B cell (primary cell): Measurements from ENCODE around the gene OLFML2B. TPM values are rescaled to one million over a fixed set of nuclear protein-coding genes. Genes with fewer than 3 reads are reported as not detected.

ENCODE experiments used
- ATAC-seq: fragments of 200-7000 bp; cut with Tn5 transposase; one replicate; pipeline ENCODE4 v1.10.0; 2021; ENCODE audit warnings: low read depth, mild to moderate bottlenecking, moderate number of reproducible peaks, moderate library complexity
- CTCF ChIA-PET: fragments of 350-600 bp; sonication (Branson Sonifier 250); formaldehyde crosslinking; loops from one replicate; lab custom pipeline; 2021; ENCODE audit warnings: antibody characterized with exemption, inconsistent platforms; lab: Charles Lee
- POLR2A ChIA-PET: fragments of 350-600 bp; sonication (Branson Sonifier 250); formaldehyde crosslinking; loops from one replicate; lab custom pipeline; 2021; ENCODE audit warnings: antibody characterized with exemption; lab: Charles Lee
- DNase-seq: peaks from one replicate; pipeline ENCODE4 v3.0.0; 2013
- H2AFZ ChIP-seq: 2 replicates; pipeline ENCODE4 v1.6.1; 2012; ENCODE audit warnings: mild to moderate bottlenecking, low read depth, low read length; ENCODE audit not compliant: insufficient read depth, poor library complexity, severe bottlenecking
- H3K27ac ChIP-seq, 2 donors: 1 replicate in 1 of 2; 2 replicates in 1 of 2; pipeline ENCODE4 v1.5.1; 2012 to 2013; ENCODE audit warnings: low read length in 2 of 2, mild to moderate bottlenecking in 2 of 2, moderate library complexity in 1 of 2
- H3K27me3 ChIP-seq, 4 experiments: fragments of 200-600 bp in 1 of 4; sonication (generic) in 1 of 4; replicated peaks in 1 of 4; 1 replicate in 2 of 4; 2 replicates in 2 of 4; pipeline versions ENCODE4 v1.6.1 to v1.7.0; 2013 to 2016; ENCODE audit warnings: low read length in 3 of 4, mild to moderate bottlenecking in 2 of 4, mixed read lengths in 1 of 4, moderate library complexity in 1 of 4; ENCODE audit not compliant: insufficient read depth in 4 of 4, control insufficient read depth in 3 of 4; ENCODE audit errors: control extremely low read depth in 1 of 4
- H3K36me3 ChIP-seq, 2 experiments: replicated peaks in 1 of 2; 1 replicate in 1 of 2; 2 replicates in 1 of 2; pipeline versions ENCODE4 v1.6.1 to v1.7.1; 2013; ENCODE audit warnings: low read length in 1 of 2; ENCODE audit not compliant: insufficient read depth in 2 of 2, control insufficient read depth in 1 of 2; ENCODE audit errors: control extremely low read depth in 1 of 2, extremely low read depth in 1 of 2
- H3K4me1 ChIP-seq, 2 donors: fragments of 200-600 bp in 1 of 2; sonication (generic) in 1 of 2; 1 replicate in 1 of 2; 2 replicates in 1 of 2; pipeline versions ENCODE4 v1.5.1 to v1.6.1; 2013 to 2017; ENCODE audit warnings: low read length in 2 of 2; ENCODE audit not compliant: control insufficient read depth in 2 of 2, insufficient read depth in 2 of 2
- H3K4me2 ChIP-seq: replicated peaks from 2 replicates; pipeline ENCODE3; 2012; ENCODE audit warnings: mild to moderate bottlenecking, low read depth, low read length; ENCODE audit not compliant: poor library complexity, severe bottlenecking
- H3K4me3 ChIP-seq, 5 experiments: fragments of 200-600 bp in 1 of 5; sonication (generic) in 1 of 5; 1 replicate in 3 of 5; 2 replicates in 2 of 5; pipeline versions ENCODE4 v1.5.1 to v1.7.0; 2011 to 2016; ENCODE audit warnings: low read length in 4 of 5, mild to moderate bottlenecking in 4 of 5, low read depth in 2 of 5, control low read depth in 1 of 5, moderate library complexity in 1 of 5; ENCODE audit not compliant: insufficient read depth in 1 of 5; ENCODE audit errors: control extremely low read depth in 1 of 5, extremely low read depth in 1 of 5
- H3K79me2 ChIP-seq: fragments of 200-600 bp; sonication (generic); one replicate; pipeline ENCODE4 v1.6.0; 2016; ENCODE audit warnings: low read length; ENCODE audit not compliant: control insufficient read depth, insufficient read depth
- H3K9ac ChIP-seq: fragments of 200-600 bp; sonication (generic); 2 replicates; pipeline ENCODE4 v1.6.1; 2017; ENCODE audit warnings: mild to moderate bottlenecking, low read length, moderate library complexity
- H3K9me3 ChIP-seq, 3 donors: one replicate each; pipeline versions ENCODE4 v1.6.1 to v1.7.1; 2013; ENCODE audit warnings: low read length in 2 of 3; ENCODE audit not compliant: control insufficient read depth in 2 of 3, insufficient read depth in 1 of 3; ENCODE audit errors: control extremely low read depth in 1 of 3
- H4K20me1 ChIP-seq: 2 replicates; pipeline ENCODE4 v1.6.0; 2012; ENCODE audit warnings: mild to moderate bottlenecking, low read length; ENCODE audit not compliant: insufficient read depth, control insufficient read depth, poor library complexity, severe bottlenecking
- H3K27ac Mint-ChIP-seq: one replicate; pipeline ENCODE4 v1.8.0; 2021; ENCODE audit warnings: mixed read lengths
- H3K27me3 Mint-ChIP-seq: one replicate; pipeline ENCODE4 v1.8.0; 2021; ENCODE audit warnings: mixed read lengths
- H3K4me1 Mint-ChIP-seq: one replicate; pipeline ENCODE4 v1.8.0; 2021; ENCODE audit warnings: mixed read lengths
- H3K4me3 Mint-ChIP-seq: one replicate; pipeline ENCODE4 v1.8.0; 2021; ENCODE audit warnings: mixed read lengths
- H3K9me3 Mint-ChIP-seq: one replicate; pipeline ENCODE4 v1.8.0; 2022; ENCODE audit warnings: mixed read lengths; ENCODE audit not compliant: insufficient read depth
- EZH2 ChIP-seq: IDR thresholded peaks from 2 replicates; pipeline ENCODE4 v1.6.1; 2012; ENCODE audit warnings: borderline replicate concordance, low read depth, mild to moderate bottlenecking, moderate library complexity, low read length; ENCODE audit not compliant: insufficient read depth, poor library complexity, severe bottlenecking
- WGBS: methylation state at CpG from one replicate; pipeline ENCODE4 v1.1.5; 2013; ENCODE audit warnings: missing lambda C conversion rate; ENCODE audit not compliant: insufficient coverage; 5-methylcytosine and 5-hydroxymethylcytosine counted together
- intact Hi-C: fragments of 100-400 bp; cut with micrococcal nuclease; formaldehyde crosslinking; loops from one replicate; pipeline ENCODE4 v1.10.0; 2022
- polyA plus RNA-seq: library from polyadenylated mRNA; depleted of rRNA; stranded (reverse); fragments of >200 nt; gene quantifications from 2 replicates; pipeline ENCODE4 v1.2.3, GENCODE V29; 2012
- total RNA-seq, 2 donors: library from RNA; stranded (reverse); fragments of 120-200 nt in 1 of 2; gene quantifications; 1 replicate in 1 of 2; 2 replicates in 1 of 2; pipeline versions ENCODE4 v1.2.3 to v1.2.4, GENCODE V29; 2013 to 2022
- TF ChIP-seq, protein P1 (sequence below): fragments of 200-600 bp; IDR thresholded peaks from one replicate; pipeline ENCODE4 v1.8.0; 2022; ENCODE audit warnings: antibody characterized with exemption, mild to moderate bottlenecking

OLFML2B gene
- total and polyA plus RNA-seq, 2 donors (not counting 1 experiment from before 2014, with no cell fraction given): not detected

DNA sequence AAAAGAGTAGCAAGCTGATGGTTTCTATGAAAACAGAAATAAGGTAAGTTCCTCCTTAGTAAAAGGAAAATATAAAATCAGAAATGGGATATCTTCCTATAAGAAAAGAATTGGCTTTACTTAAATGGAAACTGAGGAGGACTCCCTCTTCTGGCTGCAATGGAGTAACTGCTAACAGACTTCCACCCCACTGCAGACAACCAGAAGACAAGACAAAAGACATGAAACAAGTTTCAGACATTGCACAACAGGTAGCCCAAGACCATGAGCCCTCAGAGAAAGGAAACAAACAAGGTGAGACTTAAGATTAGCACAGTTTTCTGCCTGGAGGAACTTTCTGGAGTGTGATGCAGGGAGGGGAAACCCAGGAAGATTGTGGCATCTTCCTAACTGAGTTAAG lies 17.0 kb upstream of the OLFML2B start:
- Histone ChIP-seq H4K20me1 (no peaks in the 10 kb centered on the region), H3K9ac (no peak overlapping the region), H3K4me1 (no peaks in the 10 kb centered on the region), H3K27me3 (peaks cover 0 to 11% (median 6%) of the 10 kb centered on the region in 4 experiments), H3K4me2 (no peak overlapping the region), H3K27ac (no peak overlapping the region), H3K36me3 (no peaks in the 10 kb centered on the region), H3K9me3 (peaks cover 0 to 3% (median 1%) of the 10 kb centered on the region in 3 donors), H2AFZ (no peak overlapping the region), H3K79me2 (no peaks in the 10 kb centered on the region), H3K4me3 (no peak overlapping the region)
- no peak for DNase-seq
- intact Hi-C loops: no loop called here
- Mint-ChIP-seq H3K9me3 (no peaks in the 10 kb centered on the region), H3K27ac (no peak overlapping the region), H3K27me3 (peaks cover 47% of the 10 kb centered on the region), H3K4me3 (no peak overlapping the region), H3K4me1 (no peaks in the 10 kb centered on the region)
- no peak for ATAC-seq
- POLR2A ChIA-PET: no interaction called here
- CTCF ChIA-PET: no interaction called here
- TF ChIP-seq EZH2: no peak
- TF ChIP-seq, protein P1, sequence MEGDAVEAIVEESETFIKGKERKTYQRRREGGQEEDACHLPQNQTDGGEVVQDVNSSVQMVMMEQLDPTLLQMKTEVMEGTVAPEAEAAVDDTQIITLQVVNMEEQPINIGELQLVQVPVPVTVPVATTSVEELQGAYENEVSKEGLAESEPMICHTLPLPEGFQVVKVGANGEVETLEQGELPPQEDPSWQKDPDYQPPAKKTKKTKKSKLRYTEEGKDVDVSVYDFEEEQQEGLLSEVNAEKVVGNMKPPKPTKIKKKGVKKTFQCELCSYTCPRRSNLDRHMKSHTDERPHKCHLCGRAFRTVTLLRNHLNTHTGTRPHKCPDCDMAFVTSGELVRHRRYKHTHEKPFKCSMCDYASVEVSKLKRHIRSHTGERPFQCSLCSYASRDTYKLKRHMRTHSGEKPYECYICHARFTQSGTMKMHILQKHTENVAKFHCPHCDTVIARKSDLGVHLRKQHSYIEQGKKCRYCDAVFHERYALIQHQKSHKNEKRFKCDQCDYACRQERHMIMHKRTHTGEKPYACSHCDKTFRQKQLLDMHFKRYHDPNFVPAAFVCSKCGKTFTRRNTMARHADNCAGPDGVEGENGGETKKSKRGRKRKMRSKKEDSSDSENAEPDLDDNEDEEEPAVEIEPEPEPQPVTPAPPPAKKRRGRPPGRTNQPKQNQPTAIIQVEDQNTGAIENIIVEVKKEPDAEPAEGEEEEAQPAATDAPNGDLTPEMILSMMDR: no peak

DNA sequence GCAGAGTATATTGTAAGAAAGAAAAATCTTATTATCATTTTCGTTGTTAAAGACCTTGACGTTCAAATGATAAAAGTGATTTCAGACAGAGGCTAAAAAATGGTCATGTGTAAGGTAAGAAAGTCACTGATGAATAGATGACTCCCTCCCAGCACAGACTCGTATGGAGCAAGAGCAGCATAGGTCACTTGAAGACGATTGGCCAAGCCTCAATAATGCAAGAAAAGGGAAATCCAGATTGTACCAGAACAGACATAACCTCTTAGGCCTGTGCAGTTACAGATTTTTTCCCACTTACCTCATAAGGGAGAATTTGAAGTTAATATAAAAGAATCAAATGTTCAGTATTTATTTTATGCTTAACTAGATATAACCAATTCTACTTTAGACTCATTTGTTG lies 16.3 kb upstream of the OLFML2B start:
- H3K4me1 Mint-ChIP-seq: no peaks in the 10 kb centered on the region
- ATAC-seq (no peak), DNase-seq (no peak)
- WGBS: no CpG with 5 or more reads among the region's 4 CpGs
- no peaks in the 10 kb centered on the region for H3K9me3 Mint-ChIP-seq
- peaks cover 53% of the 10 kb centered on the region for H3K27me3 Mint-ChIP-seq
- H3K27ac Mint-ChIP-seq: no peak overlapping the region
- no peak overlapping the region for H3K4me3 Mint-ChIP-seq
- H3K27me3 ChIP-seq: peaks cover 0 to 11% (median 6%) of the 10 kb centered on the region in 4 experiments
- no peak overlapping the region for H3K4me2 ChIP-seq
- no peaks in the 10 kb centered on the region for H3K36me3 ChIP-seq
- intact Hi-C loops: no loop called here
- no peaks in the 10 kb centered on the region for H3K79me2 ChIP-seq
- no peak overlapping the region for H2AFZ ChIP-seq
- TF ChIP-seq, protein P1: no peak
- no peak for TF ChIP-seq EZH2
- H3K9ac ChIP-seq: no peak overlapping the region
- CTCF ChIA-PET: no interaction called here
- no peak overlapping the region for H3K4me3 ChIP-seq
- POLR2A ChIA-PET: no interaction called here
- H4K20me1 ChIP-seq: no peaks in the 10 kb centered on the region
- H3K27ac ChIP-seq: no peak overlapping the region
- no peaks in the 10 kb centered on the region for H3K4me1 ChIP-seq
- H3K9me3 ChIP-seq: peaks cover 0 to 3% (median 1%) of the 10 kb centered on the region in 3 donors
